H9 (cell line): ENCODE data around the gene SKAP1. TPM values are rescaled to one million over a fixed set of nuclear protein-coding genes. Genes with fewer than 3 reads are reported as not detected.

ENCODE experiments used
- DNase-seq: peaks from one replicate; pipeline ENCODE4 v3.0.0-alpha.2; 2017
- H2AFZ ChIP-seq: one replicate; pipeline ENCODE4 v1.6.1; 2013; ENCODE audit warnings: mild to moderate bottlenecking, low read length, control low read depth, moderate library complexity
- H2AK5ac ChIP-seq: 2 replicates; pipeline ENCODE4 v1.6.1; 2013; ENCODE audit warnings: low read length, control low read depth, mixed read lengths; ENCODE audit not compliant: insufficient read length
- H2BK120ac ChIP-seq: one replicate; pipeline ENCODE4 v1.6.1; 2013; ENCODE audit warnings: low read depth, mild to moderate bottlenecking, low read length, control low read depth, inconsistent platforms; ENCODE audit not compliant: poor library complexity, severe bottlenecking
- H2BK12ac ChIP-seq: 2 replicates; pipeline ENCODE4 v1.6.1; 2013; ENCODE audit warnings: low read length, control low read depth, mixed read lengths, low read depth; ENCODE audit not compliant: insufficient read length
- H2BK15ac ChIP-seq: 2 replicates; pipeline ENCODE4 v1.6.1; 2013; ENCODE audit warnings: low read depth, low read length, control low read depth
- H2BK20ac ChIP-seq: one replicate; pipeline ENCODE4 v1.6.1; 2013; ENCODE audit warnings: low read depth, mild to moderate bottlenecking, low read length, control low read depth, inconsistent platforms; ENCODE audit not compliant: poor library complexity, severe bottlenecking
- H2BK5ac ChIP-seq: 2 replicates; pipeline ENCODE4 v1.6.1; 2013; ENCODE audit warnings: low read length, control low read depth, mixed read lengths; ENCODE audit not compliant: insufficient read length
- H3K14ac ChIP-seq: 2 replicates; pipeline ENCODE4 v1.6.1; 2013; ENCODE audit warnings: low read length, control low read depth; ENCODE audit not compliant: insufficient read depth
- H3K18ac ChIP-seq: 2 replicates; pipeline ENCODE4 v1.6.1; 2013; ENCODE audit warnings: low read depth, mild to moderate bottlenecking, mixed read lengths, low read length, control low read depth; ENCODE audit not compliant: insufficient read length
- H3K23ac ChIP-seq: 2 replicates; pipeline ENCODE4 v1.6.1; 2013; ENCODE audit warnings: low read length, control low read depth, mixed read lengths, low read depth; ENCODE audit not compliant: insufficient read length
- H3K23me2 ChIP-seq: 2 replicates; pipeline ENCODE4 v1.6.1; 2013; ENCODE audit warnings: low read depth, mild to moderate bottlenecking, mixed read lengths, low read length, control low read depth; ENCODE audit not compliant: insufficient read length, poor library complexity, severe bottlenecking
- H3K27ac ChIP-seq: 2 replicates; pipeline ENCODE4 v1.5.1; 2013; ENCODE audit warnings: low read length, control low read depth, mixed read lengths, low read depth; ENCODE audit not compliant: insufficient read length
- H3K27me3 ChIP-seq: 2 replicates; pipeline ENCODE4 v1.6.1; 2013; ENCODE audit warnings: low read length, control low read depth, inconsistent platforms; ENCODE audit not compliant: insufficient read depth
- H3K4ac ChIP-seq: 2 replicates; pipeline ENCODE4 v1.6.1; 2013; ENCODE audit warnings: low read depth, mild to moderate bottlenecking, control low read depth, inconsistent platforms, low read length, moderate library complexity
- H3K4me1 ChIP-seq: 2 replicates; pipeline ENCODE4 v1.6.1; 2013; ENCODE audit warnings: low read length, control low read depth, inconsistent platforms; ENCODE audit not compliant: insufficient read depth
- H3K4me2 ChIP-seq: 2 replicates; pipeline ENCODE4 v1.6.1; 2013; ENCODE audit warnings: low read length, control low read depth, mixed read lengths; ENCODE audit not compliant: insufficient read length, insufficient read depth
- H3K56ac ChIP-seq: 2 replicates; pipeline ENCODE4 v1.6.1; 2013; ENCODE audit warnings: low read depth, mild to moderate bottlenecking, mixed read lengths, low read length, control low read depth; ENCODE audit not compliant: insufficient read length
- H3K79me1 ChIP-seq: 2 replicates; pipeline ENCODE4 v1.6.1; 2013; ENCODE audit warnings: low read depth, mild to moderate bottlenecking, moderate library complexity, low read length, control low read depth, inconsistent platforms; ENCODE audit not compliant: insufficient read depth, poor library complexity, severe bottlenecking
- H3K79me2 ChIP-seq: 2 replicates; pipeline ENCODE4 v1.6.1; 2013; ENCODE audit warnings: low read length, control low read depth, inconsistent platforms; ENCODE audit not compliant: insufficient read depth
- H3K9ac ChIP-seq: 2 replicates; pipeline ENCODE4 v1.6.1; 2013; ENCODE audit warnings: low read length, control low read depth, mixed read lengths; ENCODE audit not compliant: insufficient read length; ENCODE audit errors: extremely low read depth
- H3K9me3 ChIP-seq: one replicate; pipeline ENCODE4 v1.6.1; 2013; ENCODE audit warnings: low read depth, low read length, inconsistent platforms; ENCODE audit not compliant: control insufficient read depth
- H3T11ph ChIP-seq: one replicate; pipeline ENCODE4 v1.6.1; 2013; ENCODE audit warnings: mild to moderate bottlenecking, low read length, control low read depth, inconsistent platforms
- H4K20me1 ChIP-seq: one replicate; pipeline ENCODE4 v1.6.1; 2013; ENCODE audit not compliant: control insufficient read depth, insufficient read length, insufficient read depth
- H4K5ac ChIP-seq: 2 replicates; pipeline ENCODE4 v1.6.1; 2013; ENCODE audit warnings: low read depth, mild to moderate bottlenecking, mixed read lengths, low read length, control low read depth; ENCODE audit not compliant: insufficient read length
- H4K8ac ChIP-seq: replicated peaks from 2 replicates; pipeline ENCODE4 v1.6.1; 2013; ENCODE audit warnings: low read length, control low read depth, mixed read lengths, low read depth; ENCODE audit not compliant: insufficient read length
- H4K91ac ChIP-seq: 2 replicates; pipeline ENCODE4 v1.6.1; 2013; ENCODE audit warnings: low read depth, mild to moderate bottlenecking, moderate library complexity, mixed read lengths, low read length, control low read depth; ENCODE audit not compliant: insufficient read length
- H3K27ac Mint-ChIP-seq, 3 experiments: 2 replicates in 2 of 3; 3 replicates in 1 of 3; pipeline ENCODE4 v1.8.0; 2020 to 2021; ENCODE audit warnings: mixed read lengths in 3 of 3, mild to moderate bottlenecking in 1 of 3, moderate library complexity in 1 of 3
- H3K27me3 Mint-ChIP-seq: 2 replicates; pipeline ENCODE4 v1.8.0; 2021; ENCODE audit warnings: low read depth, mild to moderate bottlenecking, moderate library complexity, mixed read lengths
- H3K36me3 Mint-ChIP-seq, 3 experiments: 2 replicates in 2 of 3; 3 replicates in 1 of 3; pipeline ENCODE4 v1.8.0; 2020 to 2021; ENCODE audit warnings: low read depth in 3 of 3, mixed read lengths in 3 of 3; ENCODE audit not compliant: insufficient read depth in 1 of 3
- H3K4me1 Mint-ChIP-seq, 2 experiments: 2 replicates each; pipeline ENCODE4 v1.8.0; 2020; ENCODE audit warnings: mixed read lengths in 2 of 2
- H3K4me3 Mint-ChIP-seq, 2 experiments: 2 replicates in 1 of 2; 3 replicates in 1 of 2; pipeline ENCODE4 v1.8.0; 2020 to 2021; ENCODE audit warnings: mild to moderate bottlenecking in 2 of 2, mixed read lengths in 2 of 2, moderate library complexity in 1 of 2
- H3K9me3 Mint-ChIP-seq, 2 experiments: 2 replicates in 1 of 2; 3 replicates in 1 of 2; pipeline ENCODE4 v1.8.0; 2020; ENCODE audit warnings: mild to moderate bottlenecking in 2 of 2, mixed read lengths in 2 of 2, moderate library complexity in 1 of 2
- CTCF ChIP-seq: fragments of 200-600 bp; sonication (generic); conservative IDR thresholded peaks from 3 replicates; pipeline ENCODE4 v1.8.0; 2021; ENCODE audit warnings: antibody characterized with exemption, mild to moderate bottlenecking
- WGBS: extraction: QIAGEN DNeasy Blood & Tissue Kit; methylation state at CpG from one replicate; pipeline ENCODE4 v1.1.7; 2013; ENCODE audit warnings: missing lambda C conversion rate, low lambda C conversion rate, mixed read lengths; ENCODE audit not compliant: insufficient read length; ENCODE audit errors: extremely low coverage; 5-methylcytosine and 5-hydroxymethylcytosine counted together
- total RNA-seq: library from RNA; stranded (reverse); gene quantifications from 2 replicates; pipeline ENCODE4 v1.2.1, GENCODE V29; 2021

Gene SKAP1
- total RNA-seq, 1 experiment from 2014 or later, result not detected

GRCh38 chr17:48107137-48108055 lies 322.6 kb downstream of the SKAP1 start, which contains the start of gene SNX11:
TSS of gene SNX11 (plus strand) at chr17:48107766. CDS start at chr17:48112044, 4,278 bp downstream.
- Histone ChIP-seq H2AFZ (peak within 1 kb of the TSS; percentile 7), H3K79me2 (peaks cover 8% of the 10 kb centered on the region; the same call in 1 of the 2 replicates), H2BK20ac (no peak within 1 kb of the TSS), H4K20me1 (no peaks in the 10 kb centered on the region), H4K91ac (no peak within 1 kb of the TSS), H3T11ph (peak within 1 kb of the TSS; percentile 10), H3K79me1 (peaks cover 4% of the 10 kb centered on the region), H3K4me2 (peak within 1 kb of the TSS; percentile 94), H3K18ac (no peak within 1 kb of the TSS), H3K4ac (no peak within 1 kb of the TSS), H3K23me2 (peaks cover 3% of the 10 kb centered on the region), H2AK5ac (no peak within 1 kb of the TSS), H2BK120ac (no peak within 1 kb of the TSS), H3K4me1 (peaks cover 4% of the 10 kb centered on the region; the same call in 1 of the 2 replicates), H3K23ac (no peak within 1 kb of the TSS), H3K14ac (peak within 1 kb of the TSS; percentile 36), H2BK15ac (no peak within 1 kb of the TSS), H3K27ac (peak within 1 kb of the TSS; percentile 77), H3K9me3 (no peaks in the 10 kb centered on the region), H2BK5ac (no peak within 1 kb of the TSS), H4K8ac (no peak within 1 kb of the TSS), H3K27me3 (no peaks in the 10 kb centered on the region), H4K5ac (no peak within 1 kb of the TSS), H3K56ac (no peak within 1 kb of the TSS), H2BK12ac (no peak within 1 kb of the TSS), H3K9ac (peak within 1 kb of the TSS; percentile 88)
- no CpG with 5 or more reads among the region's 64 CpGs for WGBS
- DNase-seq, result peak; percentile 98
- peak within 1 kb of the TSS; percentile 84 to 96 for H3K4me3 Mint-ChIP-seq
- peaks cover 10% of the 10 kb centered on the region in 2 experiments for H3K4me1 Mint-ChIP-seq
- H3K36me3 Mint-ChIP-seq, result peaks cover 4 to 11% (median 9%) of the 10 kb centered on the region in 3 experiments; a peak in 6 of 7 replicates
- H3K9me3 Mint-ChIP-seq, result peaks cover 0 to 8% of the 10 kb centered on the region in 2 experiments; a peak in 4 of 5 replicates
- TF ChIP-seq CTCF, result no peak
- peak within 1 kb of the TSS; percentile 74 to 94 (median 83) for H3K27ac Mint-ChIP-seq
- peaks cover 8% of the 10 kb centered on the region; the same call in 1 of the 2 replicates for H3K27me3 Mint-ChIP-seq
